HepG2 (cell line): ENCODE measurements around the gene PTH2. TPM values are rescaled to one million over a fixed set of nuclear protein-coding genes. Genes with fewer than 3 reads are reported as not detected.

ENCODE experiments used
- ATAC-seq: fragments of 200-7000 bp; cut with Tn5 transposase; 3 replicates; pipeline ENCODE4 v1.9.1; 2020; ENCODE audit warnings: mild to moderate bottlenecking, moderate library complexity
- BruUV-seq: library from RNA; stranded (reverse); fragments of 400-500 nt; replicated peaks from 2 replicates; lab custom pipeline; 2021; lab: Mats Ljungman, UMichigan
- CTCF ChIA-PET: fragments of 300-600 bp; formaldehyde crosslinking; extraction: SDS; loops from one replicate; lab custom pipeline; 2021; ENCODE audit warnings: low total read pairs, inconsistent platforms, low intra/inter-chr PET ratio; lab: Yijun Ruan, JAX
- POLR2A ChIA-PET: fragments of 350-600 bp; sonication (Branson Sonifier 250); formaldehyde crosslinking; loops from one replicate; lab custom pipeline; 2020; ENCODE audit warnings: antibody characterized with exemption, inconsistent platforms; lab: Yijun Ruan, JAX
- DNase-seq: peaks from one replicate; pipeline ENCODE4 v3.0.0-alpha.2; 2015; ENCODE audit warnings: low spot score
- FAIRE-seq: peaks from 3 replicates; lab custom pipeline; 2011; peaks lifted over from hg19 to GRCh38; lab: Jason Lieb, UNC
- H2AFZ ChIP-seq: one replicate; pipeline ENCODE4 v1.6.1; 2011; ENCODE audit warnings: low read length, inconsistent platforms
- H3K27ac ChIP-seq: fragments of 300-600 bp; 3 replicates; pipeline ENCODE4 v1.8.0; 2011; ENCODE audit warnings: mixed run types, mild to moderate bottlenecking, mixed read lengths, low read length, inconsistent platforms; ENCODE audit not compliant: insufficient read depth; ENCODE audit errors: extremely low read length
- H3K27me3 ChIP-seq, 2 experiments: fragments of 200-600 bp in 1 of 2; 2 replicates in 1 of 2; 3 replicates in 1 of 2; pipeline versions ENCODE4 v1.6.0 to v1.8.0; 2011; ENCODE audit warnings: low read length in 2 of 2, mild to moderate bottlenecking in 2 of 2, moderate library complexity in 2 of 2, inconsistent platforms in 1 of 2; ENCODE audit not compliant: insufficient read depth in 2 of 2, control insufficient read depth in 1 of 2
- H3K36me3 ChIP-seq, 2 experiments: fragments of 200-600 bp in 1 of 2; replicated peaks in 1 of 2; 2 replicates in 1 of 2; 3 replicates in 1 of 2; pipeline versions ENCODE4 v1.5.1 to v1.8.0; 2011; ENCODE audit warnings: low read length in 2 of 2, inconsistent platforms in 1 of 2; ENCODE audit not compliant: insufficient read depth in 2 of 2, control insufficient read depth in 1 of 2
- H3K4me1 ChIP-seq: 2 replicates; pipeline ENCODE4 v1.5.1; 2012; ENCODE audit warnings: low read length, inconsistent platforms; ENCODE audit not compliant: insufficient read depth
- H3K4me2 ChIP-seq: 2 replicates; pipeline ENCODE4 v1.6.0; 2011; ENCODE audit warnings: low read depth, low read length, inconsistent platforms
- H3K4me3 ChIP-seq, 3 experiments: fragments of 200-600 bp in 1 of 3; sonication (generic), shearing (Covaris generic) in 1 of 3; replicated peaks in 1 of 3; 2 replicates each; pipeline ENCODE4 v1.5.1; 2011 to 2016; ENCODE audit warnings: low read length in 3 of 3, inconsistent platforms in 2 of 3, low read depth in 2 of 3, mild to moderate bottlenecking in 2 of 3, control low read depth in 1 of 3, mixed read lengths in 1 of 3; ENCODE audit not compliant: insufficient read depth in 1 of 3
- H3K79me2 ChIP-seq: one replicate; pipeline ENCODE4 v1.6.1; 2011; ENCODE audit warnings: low read length, inconsistent platforms; ENCODE audit not compliant: insufficient read depth
- H3K9ac ChIP-seq: 2 replicates; pipeline ENCODE4 v1.6.0; 2011; ENCODE audit warnings: mild to moderate bottlenecking, low read depth, low read length, inconsistent platforms; ENCODE audit not compliant: insufficient read depth
- H3K9me3 ChIP-seq: 2 replicates; pipeline ENCODE4 v1.5.1; 2012; ENCODE audit warnings: mild to moderate bottlenecking, low read length
- H4K20me1 ChIP-seq: 2 replicates; pipeline ENCODE4 v1.6.0; 2011; ENCODE audit warnings: inconsistent platforms, mild to moderate bottlenecking, low read length, moderate library complexity; ENCODE audit not compliant: insufficient read depth
- ATM ChIP-seq: fragments of 450-650 bp; IDR thresholded peaks from 2 replicates; pipeline ENCODE4 v1.7.1; 2017; ENCODE audit warnings: mild to moderate bottlenecking, borderline replicate concordance
- BHLHE40 ChIP-seq: IDR thresholded peaks from 2 replicates; pipeline ENCODE4 v1.6.1; 2011; ENCODE audit warnings: low read length, improper control_type of control experiment
- CENPX ChIP-seq: sonication (generic); formaldehyde crosslinking; IDR thresholded peaks from 2 replicates; pipeline ENCODE4 v1.9.0; 2021; ENCODE audit warnings: mild to moderate bottlenecking, missing genetic modification reagents, moderate library complexity
- FOXO1 ChIP-seq: sonication (generic); formaldehyde crosslinking; IDR thresholded peaks from 2 replicates; pipeline ENCODE4 v1.4.0; 2020; ENCODE audit warnings: missing genetic modification reagents
- KLF6 ChIP-seq: IDR thresholded peaks from 2 replicates; pipeline ENCODE4 v1.8.0; 2016; ENCODE audit warnings: missing biosample characterization, missing genetic modification reagents
- MEF2D ChIP-seq: sonication (generic); formaldehyde crosslinking; IDR thresholded peaks from 2 replicates; pipeline ENCODE4 v1.5.1; 2020; ENCODE audit warnings: mild to moderate bottlenecking, missing genetic modification reagents
- PHF8 ChIP-seq: sonication (generic); formaldehyde crosslinking; IDR thresholded peaks from 2 replicates; pipeline ENCODE4 v1.5.0; 2020; ENCODE audit warnings: missing genetic modification reagents
- RELA ChIP-seq: sonication (generic); formaldehyde crosslinking; IDR thresholded peaks from 2 replicates; pipeline ENCODE4 v1.4.0; 2020; ENCODE audit warnings: missing genetic modification reagents
- SMAD3 ChIP-seq: sonication (generic); formaldehyde crosslinking; IDR thresholded peaks from 2 replicates; pipeline ENCODE4 v1.4.0; 2020; ENCODE audit warnings: missing genetic modification reagents
- ZNF589 ChIP-seq: sonication (generic); formaldehyde crosslinking; conservative IDR thresholded peaks from 2 replicates; pipeline ENCODE4 v1.8.0; 2022; ENCODE audit warnings: mild to moderate bottlenecking, moderate library complexity, missing genetic modification reagents
- ZNF790 ChIP-seq: sonication (generic); formaldehyde crosslinking; IDR thresholded peaks from 2 replicates; pipeline ENCODE4 v1.8.0; 2022; ENCODE audit warnings: missing genetic modification reagents, mild to moderate bottlenecking, borderline replicate concordance
- WGBS: methylation state at CpG from one replicate; pipeline ENCODE4 v1.1.6; 2017; ENCODE audit warnings: low lambda C conversion rate; 5-methylcytosine and 5-hydroxymethylcytosine counted together
- in situ Hi-C: cut with HindIII; loops from 2 replicates; pipeline ENCODE4 v1.10.0; 2017; ENCODE audit warnings: low pct_unique_long_range_greater_than_20kb; ENCODE audit not compliant: extremely low pct_ligation_motif_present
- intact Hi-C: fragments of 100-400 bp; cut with micrococcal nuclease; formaldehyde crosslinking; loops from one replicate; pipeline ENCODE4 v1.10.0; 2022; ENCODE audit not compliant: unreplicated experiment
- polyA plus RNA-seq, 8 experiments: library from polyadenylated mRNA; depleted of rRNA in 3 of 8; stranded (reverse) in 7 of 8; unstranded in 1 of 8; fragments of >200 nt; fragmentation: Illumina TruSeq in 4 of 8; extraction: Trizol in 4 of 8; gene quantifications; 2 replicates each; pipeline versions ENCODE4 v1.2.1 to v1.2.3, GENCODE V29; 2011 to 2016; ENCODE audit warnings: low read depth in 4 of 8, missing spikeins in 1 of 8, mixed read lengths in 1 of 8; ENCODE audit not compliant: insufficient read depth in 1 of 8
- total RNA-seq, 5 experiments: library from RNA; depleted of rRNA; stranded (reverse); fragments of >200 nt; fragmentation: Illumina TruSeq; extraction: Trizol; gene quantifications; 2 replicates each; pipeline ENCODE4 v1.2.3, GENCODE V29; 2016; ENCODE audit warnings: low read depth in 1 of 5
- TF ChIP-seq, protein P1 (sequence below), 2 experiments: IDR thresholded peaks; 2 replicates each; pipeline ENCODE4 v1.6.1; 2011 to 2012; ENCODE audit warnings: low read length in 2 of 2, borderline replicate concordance in 1 of 2, low read depth in 1 of 2, mild to moderate bottlenecking in 1 of 2, moderate library complexity in 1 of 2
- TF ChIP-seq, protein P2 (sequence below): sonication (generic); formaldehyde crosslinking; IDR thresholded peaks from 2 replicates; pipeline ENCODE4 v1.4.0; 2020; ENCODE audit warnings: missing genetic modification reagents

Gene PTH2
- total and polyA plus RNA-seq, 2 of the 13 experiments (the other 11 are each of a cell fraction or from before 2014, with no cell fraction given) = not detected

DNA sequence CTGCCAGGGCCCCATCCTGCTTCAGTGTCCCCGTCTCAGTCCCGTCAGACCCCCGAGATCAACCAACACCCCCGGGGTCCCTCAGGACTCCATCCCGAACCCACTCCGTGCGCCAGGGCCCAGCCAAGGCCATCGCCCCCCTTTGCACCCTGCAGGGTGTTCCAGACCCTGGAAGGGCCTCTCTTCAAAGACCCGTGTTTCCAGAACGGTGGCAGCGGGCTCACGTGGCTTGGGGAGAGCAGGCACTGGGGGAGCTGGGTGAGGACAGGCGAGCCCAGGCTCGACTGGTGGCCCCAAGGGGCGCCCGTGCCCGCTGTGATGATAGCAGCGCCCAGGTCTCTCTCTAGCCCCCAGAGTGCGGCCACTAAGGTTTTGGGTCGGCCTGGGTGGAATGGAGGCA is 33.8 kb downstream of the PTH2 start:
- Histone ChIP-seq H4K20me1 (no peaks in the 10 kb centered on the region), H3K9ac (no peak overlapping the region), H2AFZ (no peak overlapping the region), H3K27me3 (peaks cover 6 to 22% of the 10 kb centered on the region in 2 experiments), H3K4me3 (no peak overlapping the region)
- in situ Hi-C loops = no loop called here
- CTCF ChIA-PET = no interaction called here
- no peak for FAIRE-seq
- no TSS peak for BruUV-seq
- no peak for ATAC-seq
- TF ChIP-seq PHF8 (CRISPR knock-in tag) (no peak), ZNF790 (no peak), BHLHE40 (no peak), ZNF589 (CRISPR knock-in tag) (no peak), MEF2D (CRISPR knock-in tag) (no peak), FOXO1 (CRISPR knock-in tag) (no peak), KLF6 (CRISPR knock-in tag) (no peak), RELA (CRISPR knock-in tag) (no peak), ATM (no peak), CENPX (CRISPR knock-in tag) (no peak), SMAD3 (CRISPR knock-in tag) (no peak)
- TF ChIP-seq, protein P1, sequence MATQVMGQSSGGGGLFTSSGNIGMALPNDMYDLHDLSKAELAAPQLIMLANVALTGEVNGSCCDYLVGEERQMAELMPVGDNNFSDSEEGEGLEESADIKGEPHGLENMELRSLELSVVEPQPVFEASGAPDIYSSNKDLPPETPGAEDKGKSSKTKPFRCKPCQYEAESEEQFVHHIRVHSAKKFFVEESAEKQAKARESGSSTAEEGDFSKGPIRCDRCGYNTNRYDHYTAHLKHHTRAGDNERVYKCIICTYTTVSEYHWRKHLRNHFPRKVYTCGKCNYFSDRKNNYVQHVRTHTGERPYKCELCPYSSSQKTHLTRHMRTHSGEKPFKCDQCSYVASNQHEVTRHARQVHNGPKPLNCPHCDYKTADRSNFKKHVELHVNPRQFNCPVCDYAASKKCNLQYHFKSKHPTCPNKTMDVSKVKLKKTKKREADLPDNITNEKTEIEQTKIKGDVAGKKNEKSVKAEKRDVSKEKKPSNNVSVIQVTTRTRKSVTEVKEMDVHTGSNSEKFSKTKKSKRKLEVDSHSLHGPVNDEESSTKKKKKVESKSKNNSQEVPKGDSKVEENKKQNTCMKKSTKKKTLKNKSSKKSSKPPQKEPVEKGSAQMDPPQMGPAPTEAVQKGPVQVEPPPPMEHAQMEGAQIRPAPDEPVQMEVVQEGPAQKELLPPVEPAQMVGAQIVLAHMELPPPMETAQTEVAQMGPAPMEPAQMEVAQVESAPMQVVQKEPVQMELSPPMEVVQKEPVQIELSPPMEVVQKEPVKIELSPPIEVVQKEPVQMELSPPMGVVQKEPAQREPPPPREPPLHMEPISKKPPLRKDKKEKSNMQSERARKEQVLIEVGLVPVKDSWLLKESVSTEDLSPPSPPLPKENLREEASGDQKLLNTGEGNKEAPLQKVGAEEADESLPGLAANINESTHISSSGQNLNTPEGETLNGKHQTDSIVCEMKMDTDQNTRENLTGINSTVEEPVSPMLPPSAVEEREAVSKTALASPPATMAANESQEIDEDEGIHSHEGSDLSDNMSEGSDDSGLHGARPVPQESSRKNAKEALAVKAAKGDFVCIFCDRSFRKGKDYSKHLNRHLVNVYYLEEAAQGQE (IDR thresholded peaks at IDR 0.05; ENCODE audit: borderline replicate concordance in 1 of 2, low read depth in 1 of 2, low read length in 2 of 2) = no peak
- TF ChIP-seq, protein P2, sequence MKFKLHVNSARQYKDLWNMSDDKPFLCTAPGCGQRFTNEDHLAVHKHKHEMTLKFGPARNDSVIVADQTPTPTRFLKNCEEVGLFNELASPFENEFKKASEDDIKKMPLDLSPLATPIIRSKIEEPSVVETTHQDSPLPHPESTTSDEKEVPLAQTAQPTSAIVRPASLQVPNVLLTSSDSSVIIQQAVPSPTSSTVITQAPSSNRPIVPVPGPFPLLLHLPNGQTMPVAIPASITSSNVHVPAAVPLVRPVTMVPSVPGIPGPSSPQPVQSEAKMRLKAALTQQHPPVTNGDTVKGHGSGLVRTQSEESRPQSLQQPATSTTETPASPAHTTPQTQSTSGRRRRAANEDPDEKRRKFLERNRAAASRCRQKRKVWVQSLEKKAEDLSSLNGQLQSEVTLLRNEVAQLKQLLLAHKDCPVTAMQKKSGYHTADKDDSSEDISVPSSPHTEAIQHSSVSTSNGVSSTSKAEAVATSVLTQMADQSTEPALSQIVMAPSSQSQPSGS (CRISPR knock-in tag) = no peak
- TF ChIP-seq, all 625 proteins: peak for 0
- H3K27ac ChIP-seq = no peak overlapping the region
- intact Hi-C loops = no loop called here
- no peaks in the 10 kb centered on the region for H3K9me3 ChIP-seq
- DNase-seq = no peak
- no peaks in the 10 kb centered on the region for H3K4me1 ChIP-seq
- H3K79me2 ChIP-seq = no peaks in the 10 kb centered on the region
- no peak overlapping the region for H3K4me2 ChIP-seq
- POLR2A ChIA-PET = no interaction called here
- WGBS = 20% methylated on average over 4 of the region's 20 CpGs
- no peaks in the 10 kb centered on the region for H3K36me3 ChIP-seq
